ENCODE results near the gene KIF3B.

DNA sequence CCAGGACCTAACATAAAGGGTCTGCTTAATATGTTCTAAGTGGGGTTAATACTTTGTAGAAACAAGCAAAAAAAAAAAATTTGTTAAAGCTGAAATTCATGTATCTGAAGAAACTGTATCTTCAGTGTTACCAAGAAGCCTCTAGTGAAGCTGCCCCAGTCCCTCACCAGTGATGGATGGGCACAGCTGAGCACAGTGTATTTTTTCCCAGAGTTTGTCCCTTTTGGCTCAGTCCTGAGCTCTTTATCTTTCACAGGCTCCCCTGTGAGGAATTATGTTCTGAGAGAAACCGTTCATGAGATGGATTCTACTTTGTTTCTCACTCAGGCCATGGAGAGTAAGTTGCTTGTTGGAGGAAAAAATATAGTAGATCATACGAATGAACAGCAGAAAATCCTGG is 38.4 kb downstream of the KIF3B start:
- no peak for TF ChIP-seq ZNF34 (CRISPR knock-in tag; IDR thresholded peaks at IDR 0.05; ENCODE audit: borderline replicate concordance)
- TF ChIP-seq, protein P1, sequence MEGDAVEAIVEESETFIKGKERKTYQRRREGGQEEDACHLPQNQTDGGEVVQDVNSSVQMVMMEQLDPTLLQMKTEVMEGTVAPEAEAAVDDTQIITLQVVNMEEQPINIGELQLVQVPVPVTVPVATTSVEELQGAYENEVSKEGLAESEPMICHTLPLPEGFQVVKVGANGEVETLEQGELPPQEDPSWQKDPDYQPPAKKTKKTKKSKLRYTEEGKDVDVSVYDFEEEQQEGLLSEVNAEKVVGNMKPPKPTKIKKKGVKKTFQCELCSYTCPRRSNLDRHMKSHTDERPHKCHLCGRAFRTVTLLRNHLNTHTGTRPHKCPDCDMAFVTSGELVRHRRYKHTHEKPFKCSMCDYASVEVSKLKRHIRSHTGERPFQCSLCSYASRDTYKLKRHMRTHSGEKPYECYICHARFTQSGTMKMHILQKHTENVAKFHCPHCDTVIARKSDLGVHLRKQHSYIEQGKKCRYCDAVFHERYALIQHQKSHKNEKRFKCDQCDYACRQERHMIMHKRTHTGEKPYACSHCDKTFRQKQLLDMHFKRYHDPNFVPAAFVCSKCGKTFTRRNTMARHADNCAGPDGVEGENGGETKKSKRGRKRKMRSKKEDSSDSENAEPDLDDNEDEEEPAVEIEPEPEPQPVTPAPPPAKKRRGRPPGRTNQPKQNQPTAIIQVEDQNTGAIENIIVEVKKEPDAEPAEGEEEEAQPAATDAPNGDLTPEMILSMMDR (CRISPR knock-in tag; IDR thresholded peaks at IDR 0.05): no peak
- TF ChIP-seq EED (CRISPR knock-in tag; IDR thresholded peaks at IDR 0.05): no peak
